ENCODE data around the gene GALNTL6.

GALNTL6 gene

DNA sequence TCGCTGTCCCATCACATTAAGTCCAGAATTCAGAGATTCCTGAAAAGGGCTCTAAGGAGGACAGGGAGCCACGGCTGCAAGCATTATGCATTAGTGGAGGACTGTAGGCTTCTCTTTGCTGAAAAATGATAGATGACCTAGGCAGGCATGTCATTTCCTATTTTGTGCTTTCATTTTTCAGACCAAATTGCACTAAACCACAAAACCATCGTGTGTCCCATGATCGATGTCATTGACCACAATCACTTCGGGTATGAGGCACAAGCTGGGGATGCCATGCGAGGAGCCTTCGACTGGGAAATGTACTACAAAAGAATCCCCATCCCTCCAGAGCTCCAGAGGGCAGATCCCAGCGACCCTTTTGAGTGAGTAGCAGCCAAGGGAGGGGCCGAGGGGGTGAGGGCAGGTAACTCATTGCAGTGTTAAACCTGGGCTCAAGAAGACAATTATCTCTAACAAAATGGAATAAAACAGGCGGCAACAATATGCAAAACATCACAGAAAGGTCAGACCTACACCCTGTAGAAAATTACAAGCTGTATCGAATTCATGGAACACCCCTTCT is 1000.2 kb downstream of the GALNTL6 start:
- no peaks in the 10 kb centered on the region for H3K27me3 Mint-ChIP-seq
- H3K36me3 Mint-ChIP-seq, result no peaks in the 10 kb centered on the region
- ATAC-seq, result peak; percentile 69
- no peaks in the 10 kb centered on the region for H3K9me3 Mint-ChIP-seq
- peak overlapping the region; percentile 76 for H3K27ac Mint-ChIP-seq
- peaks cover 21% of the 10 kb centered on the region for H3K4me1 Mint-ChIP-seq
- peak overlapping the region; percentile 18 for H3K4me3 Mint-ChIP-seq

DNA sequence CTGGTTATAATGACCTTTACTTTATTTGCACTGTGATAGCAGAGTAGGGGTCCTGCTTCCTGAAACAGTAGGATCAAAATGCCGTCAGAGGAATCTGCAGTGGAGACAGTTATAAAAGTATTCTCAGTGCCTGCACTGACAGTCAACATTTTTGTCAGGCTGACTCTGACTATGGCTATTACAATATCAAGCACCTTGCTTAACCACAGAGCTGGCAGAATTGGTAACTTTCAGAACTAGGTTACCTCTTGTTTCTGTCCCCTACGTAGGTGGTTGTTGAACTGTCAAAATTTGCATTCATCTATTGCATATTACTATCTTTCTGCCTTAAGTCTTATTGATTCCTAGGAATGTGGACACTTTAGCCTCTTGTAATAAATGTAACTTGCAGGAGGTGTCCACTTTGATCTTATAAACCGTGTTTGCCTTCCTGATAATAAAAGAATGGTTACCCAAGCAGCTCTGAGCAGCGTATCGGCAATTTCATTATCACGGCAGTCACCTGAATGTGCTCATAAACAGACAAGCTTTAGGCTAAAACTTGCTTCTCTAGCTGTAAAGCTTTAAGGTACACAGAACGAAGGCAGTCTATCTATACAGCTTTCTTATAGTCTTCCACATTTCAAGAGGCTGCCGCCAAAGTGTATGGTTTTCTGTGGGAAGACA is 1002.4 kb downstream of the GALNTL6 start:
- Mint-ChIP-seq H3K27me3 (no peaks in the 10 kb centered on the region), H3K36me3 (no peaks in the 10 kb centered on the region), H3K27ac (no peak overlapping the region), H3K4me3 (no peak overlapping the region), H3K9me3 (no peaks in the 10 kb centered on the region), H3K4me1 (peaks cover 15% of the 10 kb centered on the region)
- no peak for ATAC-seq

DNA sequence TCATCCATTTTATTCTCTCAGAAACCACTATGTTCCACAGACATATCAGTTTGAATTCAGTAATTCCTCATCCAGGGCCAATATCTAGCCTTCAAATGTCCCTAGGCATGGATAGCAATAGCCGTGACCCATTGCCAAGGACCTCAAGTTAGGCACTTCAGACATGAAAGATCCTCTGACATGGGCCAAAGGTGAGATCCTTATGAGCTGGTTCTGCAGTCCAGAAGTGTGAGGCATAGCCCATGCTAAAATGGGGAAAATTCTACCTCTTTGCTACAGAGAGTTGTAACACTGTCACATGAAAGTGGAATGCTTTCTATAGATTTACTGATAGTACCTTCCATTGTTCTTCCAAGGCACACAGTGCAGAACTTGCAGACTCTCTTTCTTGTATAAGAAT is 1005.7 kb downstream of the GALNTL6 start:
- Mint-ChIP-seq H3K36me3 (no peaks in the 10 kb centered on the region), H3K27ac (no peak overlapping the region), H3K4me3 (no peak overlapping the region), H3K27me3 (no peaks in the 10 kb centered on the region), H3K4me1 (no peaks in the 10 kb centered on the region), H3K9me3 (no peaks in the 10 kb centered on the region)
- no peak for ATAC-seq

DNA sequence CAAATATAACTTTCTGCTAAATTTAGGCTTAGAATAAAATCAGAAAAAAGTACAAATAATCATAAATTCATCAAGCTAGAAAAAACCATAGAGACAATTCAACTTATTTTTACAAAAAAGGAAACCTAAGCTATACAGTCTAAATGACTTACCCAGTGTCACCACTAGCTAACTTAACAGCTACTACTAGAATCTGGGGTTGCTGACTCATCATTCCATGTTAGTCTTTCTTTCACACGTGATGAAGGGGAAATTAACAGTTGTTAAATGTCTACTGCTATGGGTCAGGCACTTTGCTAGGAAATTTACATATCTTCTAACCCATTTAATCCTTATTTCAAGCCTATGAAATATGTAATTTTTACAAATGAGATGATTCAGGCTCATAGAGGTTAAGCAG is 1006.1 kb downstream of the GALNTL6 start:
- Mint-ChIP-seq H3K27me3 (no peaks in the 10 kb centered on the region), H3K4me3 (no peak overlapping the region), H3K36me3 (no peaks in the 10 kb centered on the region), H3K27ac (no peak overlapping the region), H3K4me1 (no peaks in the 10 kb centered on the region), H3K9me3 (no peaks in the 10 kb centered on the region)
- no peak for ATAC-seq

DNA sequence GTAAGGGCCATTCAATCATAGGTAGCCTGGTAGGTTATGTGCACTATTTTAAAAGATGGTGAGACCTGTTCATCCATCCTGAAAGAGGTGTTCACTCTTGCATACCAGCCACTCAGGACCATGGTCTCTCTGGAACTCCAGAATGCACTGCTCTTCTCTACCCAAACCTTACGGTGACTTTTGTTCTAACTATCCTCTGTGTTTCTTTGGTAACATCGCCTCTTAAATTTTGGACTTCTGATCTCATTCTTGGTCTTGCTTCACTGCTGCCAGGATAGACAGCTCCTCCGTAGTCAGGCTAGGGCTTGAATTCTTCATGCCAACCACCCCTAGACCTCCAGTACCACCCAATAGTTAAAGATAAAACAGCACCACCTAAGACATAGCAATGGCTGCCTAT is 1009.1 kb downstream of the GALNTL6 start:
- ATAC-seq, result no peak
- no peaks in the 10 kb centered on the region for H3K36me3 Mint-ChIP-seq
- H3K4me3 Mint-ChIP-seq, result no peak overlapping the region
- H3K27me3 Mint-ChIP-seq, result no peaks in the 10 kb centered on the region
- H3K4me1 Mint-ChIP-seq, result no peaks in the 10 kb centered on the region
- no peak overlapping the region for H3K27ac Mint-ChIP-seq
- H3K9me3 Mint-ChIP-seq, result no peaks in the 10 kb centered on the region

DNA sequence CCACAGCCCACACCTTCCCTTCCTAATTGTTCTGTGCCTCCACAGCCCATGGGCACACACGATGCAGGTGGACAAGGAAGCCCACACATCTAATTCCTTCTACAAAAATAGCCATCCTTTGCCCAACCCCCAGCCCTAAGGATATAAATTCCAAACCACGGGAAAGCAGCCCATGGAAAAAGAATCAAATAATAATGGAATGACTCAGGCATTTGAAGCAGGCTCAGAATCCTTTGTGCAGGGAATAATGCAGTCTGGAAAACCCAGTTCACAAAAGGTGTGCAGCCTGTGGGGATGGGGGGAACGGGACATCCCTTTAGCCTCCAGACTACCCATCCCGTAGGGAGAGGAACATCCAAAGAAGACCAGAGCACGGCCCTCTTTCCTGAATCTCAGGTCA is 1013.1 kb downstream of the GALNTL6 start:
- H3K9me3 Mint-ChIP-seq, result no peaks in the 10 kb centered on the region
- no peak overlapping the region for H3K27ac Mint-ChIP-seq
- H3K4me1 Mint-ChIP-seq, result no peaks in the 10 kb centered on the region
- H3K4me3 Mint-ChIP-seq, result no peak overlapping the region
- H3K36me3 Mint-ChIP-seq, result no peaks in the 10 kb centered on the region
- ATAC-seq, result no peak
- H3K27me3 Mint-ChIP-seq, result no peaks in the 10 kb centered on the region

DNA sequence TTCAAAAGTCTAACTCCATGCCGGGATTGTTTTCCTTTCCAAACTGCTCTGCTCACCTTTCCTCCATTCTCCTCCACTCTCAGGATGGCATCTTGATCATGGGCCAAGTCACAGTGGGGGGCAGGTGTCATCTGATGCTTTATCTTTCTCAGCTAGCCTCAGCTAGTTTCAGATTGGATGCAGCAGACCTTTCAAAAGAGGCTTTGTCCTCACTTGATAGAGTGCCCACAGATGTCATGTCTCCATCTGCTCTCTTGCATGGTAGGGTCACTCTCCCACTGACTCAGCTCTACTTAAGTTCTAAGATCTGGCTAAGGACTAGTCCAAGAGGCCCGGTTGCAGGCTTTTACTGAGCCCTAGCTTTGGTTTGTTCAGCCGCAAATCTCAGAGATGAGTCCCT is 1013.7 kb downstream of the GALNTL6 start:
- peak; percentile 13 for ATAC-seq
- Mint-ChIP-seq H3K4me3 (no peak overlapping the region), H3K4me1 (no peaks in the 10 kb centered on the region), H3K27me3 (no peaks in the 10 kb centered on the region), H3K27ac (no peak overlapping the region), H3K9me3 (no peaks in the 10 kb centered on the region), H3K36me3 (no peaks in the 10 kb centered on the region)

DNA sequence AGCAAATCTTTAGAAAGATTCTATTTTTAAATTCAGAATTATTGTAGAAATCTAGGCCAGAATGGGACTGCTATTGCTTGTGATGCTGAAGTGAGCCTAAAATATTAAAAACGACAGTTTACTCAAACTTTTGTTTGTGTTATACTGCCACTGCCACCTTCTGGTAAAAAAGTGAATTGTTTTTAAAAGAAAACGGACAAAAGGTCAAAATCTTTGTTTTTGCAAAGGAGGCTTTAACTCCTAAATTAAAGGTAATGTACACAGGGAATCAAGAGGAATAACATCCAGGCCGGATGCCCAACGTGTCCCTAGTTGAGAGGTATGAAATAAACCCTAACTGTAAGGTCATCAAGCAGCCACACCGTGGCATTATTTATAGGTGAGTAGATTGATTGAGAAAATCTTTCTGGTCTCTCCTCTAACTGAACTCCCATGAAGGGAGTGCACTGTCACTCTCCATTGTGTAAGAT is 1017.1 kb downstream of the GALNTL6 start:
- no peaks in the 10 kb centered on the region for H3K4me1 Mint-ChIP-seq
- H3K27ac Mint-ChIP-seq, result no peak overlapping the region
- no peaks in the 10 kb centered on the region for H3K9me3 Mint-ChIP-seq
- no peaks in the 10 kb centered on the region for H3K27me3 Mint-ChIP-seq
- no peaks in the 10 kb centered on the region for H3K36me3 Mint-ChIP-seq
- no peak overlapping the region for H3K4me3 Mint-ChIP-seq
- no peak for ATAC-seq

DNA sequence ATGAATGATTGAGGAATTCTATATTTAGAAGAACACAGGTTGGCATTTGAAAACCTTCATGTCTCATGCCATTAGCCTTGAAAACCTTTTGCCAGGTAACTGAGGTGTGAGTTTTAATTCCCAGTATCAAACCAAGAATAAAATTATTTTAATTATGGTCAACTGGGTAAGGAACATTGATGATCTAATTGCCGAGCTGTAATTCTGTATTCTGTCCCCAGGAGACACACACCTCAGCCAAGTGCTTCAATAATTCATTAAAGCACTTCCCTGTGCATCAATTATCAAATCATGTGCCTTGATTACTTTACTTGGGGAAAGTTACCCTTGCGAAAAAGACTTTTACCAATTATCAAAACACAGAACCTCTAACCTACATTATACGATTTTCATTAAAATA is 1023.5 kb downstream of the GALNTL6 start:
- no peak overlapping the region for H3K27ac Mint-ChIP-seq
- H3K36me3 Mint-ChIP-seq, result no peaks in the 10 kb centered on the region
- no peaks in the 10 kb centered on the region for H3K27me3 Mint-ChIP-seq
- no peaks in the 10 kb centered on the region for H3K9me3 Mint-ChIP-seq
- no peak for ATAC-seq
- H3K4me1 Mint-ChIP-seq, result no peaks in the 10 kb centered on the region
- no peak overlapping the region for H3K4me3 Mint-ChIP-seq

DNA sequence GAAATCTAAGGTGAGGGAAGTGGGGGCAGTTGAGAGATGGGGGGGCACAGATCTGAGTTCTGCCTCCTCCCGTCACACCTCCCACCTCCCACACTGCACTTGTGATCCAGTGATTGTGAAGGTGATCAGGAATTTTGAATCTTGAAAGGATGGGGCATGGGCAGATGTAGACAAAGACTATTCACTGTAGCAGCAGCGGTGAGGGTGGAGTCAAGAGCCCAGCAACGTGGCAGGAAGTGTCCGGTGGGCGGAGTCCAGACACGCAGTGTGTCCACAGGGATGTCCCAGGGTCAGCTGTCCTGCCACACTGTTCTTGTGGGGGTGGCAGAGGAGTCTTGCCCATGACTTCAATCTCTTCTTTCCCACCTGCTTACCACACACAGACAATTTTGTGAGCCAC is 1024.9 kb downstream of the GALNTL6 start:
- Mint-ChIP-seq H3K27ac (no peak overlapping the region), H3K9me3 (no peaks in the 10 kb centered on the region), H3K4me1 (no peaks in the 10 kb centered on the region), H3K27me3 (no peaks in the 10 kb centered on the region), H3K4me3 (no peak overlapping the region), H3K36me3 (no peaks in the 10 kb centered on the region)
- no peak for ATAC-seq

DNA sequence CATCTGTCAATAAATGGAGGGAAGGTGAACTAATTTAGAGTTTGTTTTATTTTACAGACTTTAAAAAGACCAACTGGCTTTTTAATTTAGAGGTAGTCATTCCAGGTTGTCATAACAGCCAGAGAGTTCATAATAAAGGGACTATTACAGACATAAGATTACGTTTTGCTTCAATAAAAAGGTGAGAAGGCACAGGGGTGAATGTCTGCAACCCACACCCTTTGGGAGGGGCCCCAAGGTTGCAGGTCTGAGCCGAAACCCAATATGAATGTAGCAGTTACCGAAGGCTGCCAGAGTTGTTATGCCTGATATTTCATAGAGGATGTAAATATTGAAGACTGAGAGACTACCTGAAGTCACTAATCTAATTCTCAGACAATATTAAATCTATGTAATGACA is 1025.7 kb downstream of the GALNTL6 start:
- H3K9me3 Mint-ChIP-seq, result no peaks in the 10 kb centered on the region
- H3K4me1 Mint-ChIP-seq, result no peaks in the 10 kb centered on the region
- H3K36me3 Mint-ChIP-seq, result no peaks in the 10 kb centered on the region
- no peaks in the 10 kb centered on the region for H3K27me3 Mint-ChIP-seq
- no peak for ATAC-seq
- no peak overlapping the region for H3K4me3 Mint-ChIP-seq
- H3K27ac Mint-ChIP-seq, result no peak overlapping the region

DNA sequence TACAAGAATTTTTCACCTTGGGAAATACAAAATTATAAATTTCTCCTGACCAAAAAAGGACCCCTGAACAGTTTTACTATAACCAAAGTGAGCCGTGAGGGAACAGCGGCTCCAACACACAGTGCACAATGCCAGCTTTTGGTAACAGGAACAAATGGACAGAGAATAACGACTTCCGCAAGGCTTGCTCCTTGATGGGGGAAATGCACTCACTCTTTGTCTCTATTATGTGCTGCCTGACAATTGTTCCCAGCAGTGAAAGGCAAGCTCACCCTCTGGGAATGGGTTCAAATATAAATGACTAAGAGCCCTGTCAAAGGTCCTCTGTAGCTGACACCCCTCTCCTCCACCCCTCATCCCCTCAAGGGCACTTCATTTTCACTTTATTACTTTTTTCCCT is 1029.6 kb downstream of the GALNTL6 start:
- no peaks in the 10 kb centered on the region for H3K4me1 Mint-ChIP-seq
- no peaks in the 10 kb centered on the region for H3K36me3 Mint-ChIP-seq
- ATAC-seq, result no peak
- no peaks in the 10 kb centered on the region for H3K9me3 Mint-ChIP-seq
- H3K27me3 Mint-ChIP-seq, result no peaks in the 10 kb centered on the region
- no peak overlapping the region for H3K27ac Mint-ChIP-seq
- no peak overlapping the region for H3K4me3 Mint-ChIP-seq

DNA sequence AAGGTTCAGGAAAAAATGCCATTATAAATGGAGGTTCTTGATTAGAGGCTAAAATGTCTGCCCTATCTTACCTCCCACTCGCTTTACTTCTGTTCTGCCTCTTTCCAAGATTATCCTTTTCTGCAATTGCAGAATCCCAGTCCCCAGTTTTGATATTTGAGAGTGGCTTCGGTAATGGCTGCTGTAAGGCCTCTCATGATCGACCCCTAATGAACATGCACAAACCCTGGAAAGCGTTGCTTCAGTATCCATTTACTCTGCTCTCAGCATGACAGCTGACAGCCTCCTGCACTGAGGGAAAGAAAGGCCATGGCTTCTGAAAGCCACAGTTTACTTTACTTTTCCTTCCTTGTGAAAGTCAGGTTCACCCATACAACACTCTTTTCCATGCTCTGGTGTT is 1030.0 kb downstream of the GALNTL6 start:
- no peak for ATAC-seq
- Mint-ChIP-seq H3K9me3 (no peaks in the 10 kb centered on the region), H3K27me3 (no peaks in the 10 kb centered on the region), H3K27ac (no peak overlapping the region), H3K36me3 (no peaks in the 10 kb centered on the region), H3K4me3 (no peak overlapping the region), H3K4me1 (no peaks in the 10 kb centered on the region)

DNA sequence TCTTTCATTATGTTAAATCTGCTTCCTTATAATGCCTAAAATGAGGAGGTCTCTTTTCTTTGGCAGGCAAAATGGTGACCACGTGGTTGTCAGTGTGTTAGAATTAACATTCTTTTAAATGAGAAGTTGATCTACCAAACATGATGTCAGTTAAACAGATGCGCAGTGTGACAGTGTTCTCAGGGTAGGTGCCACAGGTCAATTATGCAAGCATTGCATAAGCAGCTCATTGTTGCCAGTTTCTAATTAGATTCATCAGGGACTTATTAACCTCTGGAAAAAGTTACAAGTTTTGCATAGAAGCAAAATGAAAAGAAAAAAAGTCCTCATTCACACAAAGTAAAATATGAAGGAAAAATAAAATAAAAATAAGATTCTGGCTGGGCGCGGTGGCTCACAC is 1031.4 kb downstream of the GALNTL6 start:
- Mint-ChIP-seq H3K36me3 (no peaks in the 10 kb centered on the region), H3K4me3 (no peak overlapping the region), H3K27me3 (no peaks in the 10 kb centered on the region), H3K4me1 (no peaks in the 10 kb centered on the region), H3K27ac (no peak overlapping the region), H3K9me3 (no peaks in the 10 kb centered on the region)
- no peak for ATAC-seq

DNA sequence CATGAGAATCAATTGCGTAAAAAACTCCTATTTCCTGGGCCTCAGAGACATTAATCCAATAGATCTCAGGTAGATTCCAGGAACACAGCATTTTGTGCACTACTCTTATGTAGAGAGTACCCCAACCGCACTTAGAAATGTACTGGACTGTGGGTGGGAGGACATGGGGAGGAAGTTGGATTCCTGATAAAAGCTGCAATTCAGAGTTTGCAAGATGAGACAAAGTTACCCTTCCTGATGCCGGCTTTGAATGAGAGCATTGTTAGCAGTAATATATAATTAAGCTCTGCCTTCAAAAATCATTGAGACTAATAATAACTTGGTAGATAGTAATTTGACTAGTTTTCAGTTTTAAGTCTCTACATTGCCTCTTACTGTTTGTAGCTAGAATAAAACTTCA is 1032.1 kb downstream of the GALNTL6 start:
- Mint-ChIP-seq H3K4me1 (no peaks in the 10 kb centered on the region), H3K27ac (no peak overlapping the region), H3K4me3 (no peak overlapping the region), H3K27me3 (no peaks in the 10 kb centered on the region), H3K9me3 (no peaks in the 10 kb centered on the region), H3K36me3 (no peaks in the 10 kb centered on the region)
- ATAC-seq, result no peak

DNA sequence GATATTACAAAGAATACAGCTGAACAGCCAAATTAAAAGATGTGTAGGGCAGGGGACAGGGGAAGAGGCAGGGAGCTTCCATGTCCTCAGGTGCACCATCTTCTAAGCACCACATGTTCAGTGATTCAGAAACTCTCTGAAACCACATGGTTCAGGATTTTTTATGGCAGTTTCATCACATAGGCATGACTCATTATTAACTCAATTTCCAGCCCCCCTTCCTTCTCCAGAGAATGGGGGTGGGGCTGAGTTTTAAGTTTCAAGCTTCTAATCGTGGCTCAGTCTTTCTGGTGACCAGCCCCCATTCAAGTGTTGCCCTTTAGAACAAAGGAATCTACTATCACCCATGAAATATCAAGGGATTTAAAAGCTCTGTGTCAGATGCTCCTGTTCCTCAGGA is 1037.6 kb downstream of the GALNTL6 start:
- no peak for ATAC-seq
- H3K27me3 Mint-ChIP-seq, result no peaks in the 10 kb centered on the region
- no peaks in the 10 kb centered on the region for H3K4me1 Mint-ChIP-seq
- no peaks in the 10 kb centered on the region for H3K36me3 Mint-ChIP-seq
- no peak overlapping the region for H3K27ac Mint-ChIP-seq
- no peaks in the 10 kb centered on the region for H3K9me3 Mint-ChIP-seq
- H3K4me3 Mint-ChIP-seq, result no peak overlapping the region

All from stimulated activated memory B cell treated with anti-CD40 and anti-IgM and Interleukin-4, amounts not matched to agents 10 μg/mL and 1 μg/mL and 100 μg/mL, for 72 hours (primary cell).